ENCODE data around the gene PRKCH.

PRKCH gene

DNA sequence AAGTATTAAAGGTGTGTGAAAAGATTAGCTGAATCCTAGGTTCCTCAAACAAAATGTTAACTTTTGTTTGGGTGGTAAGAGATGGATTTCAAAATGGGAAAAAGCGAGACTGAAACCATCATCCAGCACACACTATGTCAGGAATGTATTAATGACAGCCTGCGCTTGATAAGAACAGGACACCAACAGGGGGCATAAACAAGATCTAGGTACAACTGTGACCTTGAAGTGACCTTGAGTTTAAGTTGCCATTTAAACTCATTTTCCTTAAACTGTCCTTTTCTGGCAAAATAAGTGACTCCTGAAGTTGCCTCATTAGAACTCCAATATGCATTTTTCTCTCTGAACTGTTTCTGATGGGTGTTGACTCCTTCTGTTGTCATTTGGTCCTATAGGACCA is 17.1 kb downstream of the PRKCH start:
- H3K27me3 ChIP-seq (ENCODE audit: insufficient read depth, poor library complexity, severe bottlenecking), result no peaks in the 10 kb centered on the region
- TF ChIP-seq GABPA (IDR thresholded peaks at IDR 0.05; ENCODE audit: low read depth), result no peak
- TF ChIP-seq, protein P1, sequence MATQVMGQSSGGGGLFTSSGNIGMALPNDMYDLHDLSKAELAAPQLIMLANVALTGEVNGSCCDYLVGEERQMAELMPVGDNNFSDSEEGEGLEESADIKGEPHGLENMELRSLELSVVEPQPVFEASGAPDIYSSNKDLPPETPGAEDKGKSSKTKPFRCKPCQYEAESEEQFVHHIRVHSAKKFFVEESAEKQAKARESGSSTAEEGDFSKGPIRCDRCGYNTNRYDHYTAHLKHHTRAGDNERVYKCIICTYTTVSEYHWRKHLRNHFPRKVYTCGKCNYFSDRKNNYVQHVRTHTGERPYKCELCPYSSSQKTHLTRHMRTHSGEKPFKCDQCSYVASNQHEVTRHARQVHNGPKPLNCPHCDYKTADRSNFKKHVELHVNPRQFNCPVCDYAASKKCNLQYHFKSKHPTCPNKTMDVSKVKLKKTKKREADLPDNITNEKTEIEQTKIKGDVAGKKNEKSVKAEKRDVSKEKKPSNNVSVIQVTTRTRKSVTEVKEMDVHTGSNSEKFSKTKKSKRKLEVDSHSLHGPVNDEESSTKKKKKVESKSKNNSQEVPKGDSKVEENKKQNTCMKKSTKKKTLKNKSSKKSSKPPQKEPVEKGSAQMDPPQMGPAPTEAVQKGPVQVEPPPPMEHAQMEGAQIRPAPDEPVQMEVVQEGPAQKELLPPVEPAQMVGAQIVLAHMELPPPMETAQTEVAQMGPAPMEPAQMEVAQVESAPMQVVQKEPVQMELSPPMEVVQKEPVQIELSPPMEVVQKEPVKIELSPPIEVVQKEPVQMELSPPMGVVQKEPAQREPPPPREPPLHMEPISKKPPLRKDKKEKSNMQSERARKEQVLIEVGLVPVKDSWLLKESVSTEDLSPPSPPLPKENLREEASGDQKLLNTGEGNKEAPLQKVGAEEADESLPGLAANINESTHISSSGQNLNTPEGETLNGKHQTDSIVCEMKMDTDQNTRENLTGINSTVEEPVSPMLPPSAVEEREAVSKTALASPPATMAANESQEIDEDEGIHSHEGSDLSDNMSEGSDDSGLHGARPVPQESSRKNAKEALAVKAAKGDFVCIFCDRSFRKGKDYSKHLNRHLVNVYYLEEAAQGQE (IDR thresholded peaks at IDR 0.05; ENCODE audit: insufficient replicate concordance, low read depth), result no peak
- TF ChIP-seq SPI1 (IDR thresholded peaks at IDR 0.05; ENCODE audit: borderline replicate concordance, low read depth), result no peak
- TF ChIP-seq CTCF (IDR thresholded peaks at IDR 0.05; ENCODE audit: insufficient read depth, low read length), result no peak
- no peak for TF ChIP-seq POLR2AphosphoS5 (IDR thresholded peaks at IDR 0.05; ENCODE audit: low read depth)
- no peak overlapping the region for H3K27ac ChIP-seq (replicated peaks)

GRCh38 chr14:61341275-61342206 is 20.2 kb downstream of the PRKCH start:
- no peak for DNase-seq (ENCODE audit: low read depth in 1 of 2, low spot score in 1 of 2)
- no peak overlapping the region for H3K27ac ChIP-seq (replicated peaks)
- no peak for TF ChIP-seq GABPA (IDR thresholded peaks at IDR 0.05; ENCODE audit: low read depth)
- TF ChIP-seq, protein P1 (IDR thresholded peaks at IDR 0.05; ENCODE audit: insufficient replicate concordance, low read depth), result no peak
- no peak for TF ChIP-seq SPI1 (IDR thresholded peaks at IDR 0.05; ENCODE audit: borderline replicate concordance, low read depth)
- no peak for TF ChIP-seq CTCF (IDR thresholded peaks at IDR 0.05; ENCODE audit: insufficient read depth, low read length)
- no peak for TF ChIP-seq POLR2AphosphoS5 (IDR thresholded peaks at IDR 0.05; ENCODE audit: low read depth)
- H3K4me3 ChIP-seq (replicated peaks; ENCODE audit: insufficient read depth, low read length), result no peak overlapping the region
- H3K27me3 ChIP-seq (ENCODE audit: insufficient read depth, poor library complexity, severe bottlenecking), result no peaks in the 10 kb centered on the region

More for the DNA sequence above, 17.1 kb downstream of the PRKCH start:
- no peak for DNase-seq (ENCODE audit: low read depth in 1 of 2, low spot score in 1 of 2)
- no peak overlapping the region for H3K4me3 ChIP-seq (replicated peaks; ENCODE audit: insufficient read depth, low read length)

DNA sequence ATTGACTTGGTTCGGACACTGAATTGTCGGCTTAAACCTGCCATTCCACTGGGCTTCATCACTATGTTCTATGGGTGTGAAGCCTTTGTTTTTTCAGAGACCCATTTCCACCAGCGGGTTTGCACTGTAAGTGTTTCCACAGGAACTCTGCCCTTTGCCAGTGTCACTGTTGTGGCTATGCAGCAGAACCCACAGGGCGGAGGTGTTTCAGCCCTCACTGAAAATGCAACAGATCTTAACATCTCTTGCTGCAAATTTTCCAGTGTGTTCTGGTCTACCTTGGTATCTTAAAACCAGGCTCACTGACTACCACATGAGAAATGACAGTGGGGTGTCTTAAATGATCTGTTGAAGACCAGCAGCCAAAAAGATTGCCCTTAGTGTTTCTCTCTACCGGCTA is 21.1 kb downstream of the PRKCH start:
- TF ChIP-seq SPI1 (IDR thresholded peaks at IDR 0.05; ENCODE audit: borderline replicate concordance, low read depth), result no peak
- TF ChIP-seq, protein P1 (IDR thresholded peaks at IDR 0.05; ENCODE audit: insufficient replicate concordance, low read depth), result no peak
- TF ChIP-seq POLR2AphosphoS5 (IDR thresholded peaks at IDR 0.05; ENCODE audit: low read depth), result no peak
- TF ChIP-seq CTCF (IDR thresholded peaks at IDR 0.05; ENCODE audit: insufficient read depth, low read length), result no peak
- no peak for TF ChIP-seq GABPA (IDR thresholded peaks at IDR 0.05; ENCODE audit: low read depth)
- no peak for DNase-seq (ENCODE audit: low read depth in 1 of 2, low spot score in 1 of 2)
- no peak overlapping the region for H3K27ac ChIP-seq (replicated peaks)
- no peak overlapping the region for H3K4me3 ChIP-seq (replicated peaks; ENCODE audit: insufficient read depth, low read length)
- no peaks in the 10 kb centered on the region for H3K27me3 ChIP-seq (ENCODE audit: insufficient read depth, poor library complexity, severe bottlenecking)
